ENCODE data around the gene IQGAP3.
"Not testable (repeated sequence)": the region's sequence is repeated elsewhere in the genome, so short reads cannot be mapped to it uniquely, and the experiment has no call there.

Gene IQGAP3, protein sequence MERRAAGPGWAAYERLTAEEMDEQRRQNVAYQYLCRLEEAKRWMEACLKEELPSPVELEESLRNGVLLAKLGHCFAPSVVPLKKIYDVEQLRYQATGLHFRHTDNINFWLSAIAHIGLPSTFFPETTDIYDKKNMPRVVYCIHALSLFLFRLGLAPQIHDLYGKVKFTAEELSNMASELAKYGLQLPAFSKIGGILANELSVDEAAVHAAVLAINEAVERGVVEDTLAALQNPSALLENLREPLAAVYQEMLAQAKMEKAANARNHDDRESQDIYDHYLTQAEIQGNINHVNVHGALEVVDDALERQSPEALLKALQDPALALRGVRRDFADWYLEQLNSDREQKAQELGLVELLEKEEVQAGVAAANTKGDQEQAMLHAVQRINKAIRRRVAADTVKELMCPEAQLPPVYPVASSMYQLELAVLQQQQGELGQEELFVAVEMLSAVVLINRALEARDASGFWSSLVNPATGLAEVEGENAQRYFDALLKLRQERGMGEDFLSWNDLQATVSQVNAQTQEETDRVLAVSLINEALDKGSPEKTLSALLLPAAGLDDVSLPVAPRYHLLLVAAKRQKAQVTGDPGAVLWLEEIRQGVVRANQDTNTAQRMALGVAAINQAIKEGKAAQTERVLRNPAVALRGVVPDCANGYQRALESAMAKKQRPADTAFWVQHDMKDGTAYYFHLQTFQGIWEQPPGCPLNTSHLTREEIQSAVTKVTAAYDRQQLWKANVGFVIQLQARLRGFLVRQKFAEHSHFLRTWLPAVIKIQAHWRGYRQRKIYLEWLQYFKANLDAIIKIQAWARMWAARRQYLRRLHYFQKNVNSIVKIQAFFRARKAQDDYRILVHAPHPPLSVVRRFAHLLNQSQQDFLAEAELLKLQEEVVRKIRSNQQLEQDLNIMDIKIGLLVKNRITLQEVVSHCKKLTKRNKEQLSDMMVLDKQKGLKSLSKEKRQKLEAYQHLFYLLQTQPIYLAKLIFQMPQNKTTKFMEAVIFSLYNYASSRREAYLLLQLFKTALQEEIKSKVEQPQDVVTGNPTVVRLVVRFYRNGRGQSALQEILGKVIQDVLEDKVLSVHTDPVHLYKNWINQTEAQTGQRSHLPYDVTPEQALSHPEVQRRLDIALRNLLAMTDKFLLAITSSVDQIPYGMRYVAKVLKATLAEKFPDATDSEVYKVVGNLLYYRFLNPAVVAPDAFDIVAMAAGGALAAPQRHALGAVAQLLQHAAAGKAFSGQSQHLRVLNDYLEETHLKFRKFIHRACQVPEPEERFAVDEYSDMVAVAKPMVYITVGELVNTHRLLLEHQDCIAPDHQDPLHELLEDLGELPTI (N-terminal part only)

DNA sequence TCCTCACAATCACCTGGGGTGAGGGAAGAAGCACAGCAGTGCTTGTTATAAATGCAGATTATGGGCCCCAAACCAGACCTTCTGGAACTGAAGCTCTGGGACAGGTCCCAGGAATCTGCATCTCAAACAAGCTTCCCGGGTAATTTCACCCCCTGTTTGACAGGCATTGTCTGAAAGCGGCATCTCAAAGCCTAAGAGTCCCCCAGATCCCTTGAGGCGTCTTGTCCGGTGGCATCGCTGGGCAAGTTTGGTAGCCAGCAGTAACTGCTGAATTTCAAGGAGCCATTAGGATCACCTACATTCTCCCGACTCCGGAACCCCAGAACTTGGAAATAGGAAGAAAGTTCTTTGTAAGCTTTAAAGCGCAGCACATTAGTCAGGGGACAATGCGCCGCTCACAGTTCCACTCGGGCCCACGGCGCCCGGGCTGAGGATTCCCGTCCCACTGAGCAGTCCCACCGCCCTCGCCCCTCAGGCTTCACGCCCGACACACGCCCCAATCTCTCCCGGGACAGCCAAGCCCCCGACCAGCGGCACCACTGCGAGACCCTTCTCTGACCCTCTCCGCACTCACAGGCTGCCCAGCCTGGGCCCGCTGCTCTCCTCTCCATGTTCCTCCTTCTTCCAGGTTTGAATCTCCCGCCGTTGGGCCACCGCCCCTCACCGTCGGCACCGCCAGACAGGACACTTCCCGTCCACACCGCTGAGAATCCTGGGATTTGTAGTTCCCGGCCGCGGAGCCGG is at the start of gene IQGAP3:
Gene IQGAP3 (minus strand): TSS at position 647 of the 744 bp plus-strand sequence. CDS start 36 bp downstream, at position 611.
- peak; percentile 94 for DNase-seq

DNA sequence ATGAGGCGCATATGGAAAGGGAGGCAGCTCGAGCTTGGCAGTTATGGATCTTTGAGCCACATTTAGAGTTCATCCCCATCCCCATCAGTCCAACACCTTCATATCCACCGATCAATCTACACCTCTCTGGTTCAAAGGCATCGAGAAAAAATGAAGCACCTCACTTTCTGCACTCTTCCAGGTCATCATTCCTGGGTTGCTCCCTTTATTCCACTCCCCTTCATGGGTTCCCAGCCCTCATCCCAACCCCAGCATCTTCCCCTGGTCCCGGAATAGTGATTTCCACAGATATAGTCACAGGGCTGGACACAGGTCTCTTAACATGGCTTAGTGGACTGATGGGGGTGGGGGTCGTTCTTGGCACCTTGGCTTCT is 47.2 kb upstream of the IQGAP3 start:
- no peak for DNase-seq

DNA sequence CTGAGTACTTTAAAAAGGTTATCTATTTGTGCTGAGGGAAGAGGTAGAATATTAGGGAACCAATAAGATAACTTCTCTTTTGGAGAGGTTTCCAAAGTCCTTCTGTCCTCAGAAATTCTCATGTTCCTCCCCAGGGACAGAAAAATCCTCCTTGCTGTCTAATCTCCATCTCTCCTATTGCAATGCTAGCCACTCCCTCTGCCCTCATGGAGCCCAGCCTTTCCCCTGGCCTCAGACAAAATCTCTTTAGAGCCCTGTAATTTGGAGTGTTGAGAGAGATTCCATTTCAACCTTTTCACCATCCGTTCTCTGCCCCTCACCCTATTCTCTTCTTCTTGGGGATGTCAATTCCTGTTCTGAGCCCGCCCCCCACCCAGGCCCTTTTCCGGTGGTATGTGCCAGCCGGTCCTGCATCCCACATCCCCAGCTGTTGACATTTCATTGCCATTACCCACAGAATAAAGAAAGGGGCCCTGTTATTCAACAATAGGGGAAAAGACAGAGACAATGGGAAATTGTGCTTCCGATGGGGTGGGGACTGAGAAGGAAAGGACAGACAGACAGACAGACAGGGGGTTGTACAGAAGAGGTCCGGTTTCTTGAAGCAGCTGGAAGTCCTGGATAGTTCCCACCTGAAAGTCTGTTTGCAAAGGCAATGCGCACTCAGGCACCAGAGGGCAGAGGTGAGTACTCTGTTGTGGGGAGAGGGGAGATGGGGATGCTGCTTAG is 46.7 kb upstream of the IQGAP3 start, which contains the start of gene HAPLN2:
Gene HAPLN2 (plus strand): TSS at position 563 of the 729 bp plus-strand sequence. CDS start 4,076 bp downstream, outside the sequence.
- DNase-seq, result peak; percentile 85

DNA sequence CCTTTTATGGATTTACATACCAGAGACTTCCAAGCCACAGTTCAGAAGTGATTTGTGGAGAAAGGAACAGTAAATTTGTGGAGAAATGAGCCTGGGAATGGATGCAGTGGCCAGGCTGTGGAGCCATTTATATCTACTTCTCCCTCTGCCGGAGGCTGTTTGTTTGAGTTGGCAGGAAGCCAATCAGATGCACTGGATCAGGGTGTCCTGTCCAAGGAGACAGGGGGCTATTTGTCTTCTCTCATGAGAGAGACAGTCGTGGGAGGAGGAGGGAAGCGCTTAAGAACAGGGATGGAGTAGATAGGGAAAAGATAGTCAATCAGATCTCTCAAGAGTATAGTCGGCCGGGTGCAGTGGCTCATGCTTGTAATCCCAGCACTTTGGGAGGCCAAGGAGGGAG is 44.1 kb upstream of the IQGAP3 start:
- DNase-seq, result peak; percentile 97

DNA sequence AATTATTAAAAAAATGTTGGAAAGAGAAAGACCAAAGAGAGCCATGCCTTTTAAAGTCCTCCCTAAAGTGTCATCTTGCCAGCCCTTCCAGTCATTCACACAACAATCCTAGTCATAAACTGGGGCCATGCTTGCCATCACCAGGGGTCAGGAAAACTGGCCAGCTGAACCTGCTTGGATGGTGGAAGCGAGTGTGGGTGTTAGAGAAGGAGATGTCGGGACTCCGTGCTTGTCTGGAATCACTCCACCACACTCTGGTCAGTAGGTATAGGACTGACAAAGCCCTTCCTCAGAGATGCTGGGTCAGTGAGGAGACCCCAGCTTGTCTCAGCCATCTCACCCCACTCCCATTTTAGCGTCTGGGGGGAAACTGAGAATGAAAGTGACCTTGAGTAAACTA is 43.6 kb upstream of the IQGAP3 start:
- DNase-seq, result no peak

DNA sequence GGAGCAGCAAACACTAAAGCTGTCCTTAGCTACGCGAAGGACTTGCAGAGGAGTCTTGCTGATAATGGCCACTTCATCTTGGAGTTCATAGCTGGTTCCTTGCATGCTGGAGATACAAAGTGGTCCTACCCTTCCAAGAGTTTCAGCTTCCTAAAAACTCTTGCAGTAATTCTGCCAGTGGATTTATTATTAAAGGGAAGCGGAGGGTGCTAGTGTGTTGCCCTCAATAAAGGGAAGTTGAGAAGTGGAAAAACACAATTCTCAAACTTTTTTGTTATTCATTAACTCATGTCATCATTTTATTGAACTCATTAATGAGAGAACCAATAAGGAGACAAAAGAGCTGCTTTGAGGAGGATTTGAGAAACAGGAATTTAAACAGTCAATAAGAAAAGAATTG is 40.3 kb upstream of the IQGAP3 start:
- no peak for DNase-seq

DNA sequence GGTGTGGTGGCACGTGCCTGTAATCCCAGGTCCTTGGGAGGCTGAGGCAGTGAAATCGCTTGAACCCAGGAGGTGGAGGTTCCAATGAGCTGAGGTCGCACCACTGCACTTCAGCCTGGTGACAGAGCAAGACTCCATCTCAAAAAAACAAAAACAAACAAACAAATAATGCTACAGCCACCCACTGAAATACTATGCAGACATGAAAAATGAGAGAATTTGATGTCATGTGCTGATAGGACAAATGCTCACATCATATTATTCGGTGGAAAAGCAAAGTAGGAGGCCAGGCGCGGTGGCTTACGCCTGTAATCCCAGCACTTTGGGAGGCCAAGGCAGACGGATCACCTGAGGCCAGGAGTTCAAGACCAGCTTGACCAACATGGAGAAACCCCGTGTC is 37.7 kb upstream of the IQGAP3 start:
- DNase-seq, result not testable (repeated sequence)

DNA sequence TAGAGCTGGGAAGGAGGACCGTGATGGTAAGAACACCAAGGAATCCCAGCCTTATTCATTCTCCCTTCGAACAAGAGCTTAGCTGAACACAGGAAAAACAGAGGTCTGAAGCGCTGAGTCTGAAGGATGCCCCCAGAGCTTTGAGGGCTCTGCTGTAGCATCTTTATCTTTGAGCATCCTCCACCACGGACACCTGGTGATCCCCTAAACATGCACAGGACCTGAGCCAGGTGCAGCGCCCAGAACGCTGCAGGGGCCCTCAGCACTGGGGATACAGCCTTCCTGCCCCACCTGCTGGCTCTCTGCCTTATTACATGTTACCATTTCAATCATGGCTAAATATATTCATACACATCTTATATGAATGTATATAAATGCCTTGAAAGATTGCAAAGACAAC is 36.6 kb upstream of the IQGAP3 start:
- DNase-seq, result peak; percentile 80

DNA sequence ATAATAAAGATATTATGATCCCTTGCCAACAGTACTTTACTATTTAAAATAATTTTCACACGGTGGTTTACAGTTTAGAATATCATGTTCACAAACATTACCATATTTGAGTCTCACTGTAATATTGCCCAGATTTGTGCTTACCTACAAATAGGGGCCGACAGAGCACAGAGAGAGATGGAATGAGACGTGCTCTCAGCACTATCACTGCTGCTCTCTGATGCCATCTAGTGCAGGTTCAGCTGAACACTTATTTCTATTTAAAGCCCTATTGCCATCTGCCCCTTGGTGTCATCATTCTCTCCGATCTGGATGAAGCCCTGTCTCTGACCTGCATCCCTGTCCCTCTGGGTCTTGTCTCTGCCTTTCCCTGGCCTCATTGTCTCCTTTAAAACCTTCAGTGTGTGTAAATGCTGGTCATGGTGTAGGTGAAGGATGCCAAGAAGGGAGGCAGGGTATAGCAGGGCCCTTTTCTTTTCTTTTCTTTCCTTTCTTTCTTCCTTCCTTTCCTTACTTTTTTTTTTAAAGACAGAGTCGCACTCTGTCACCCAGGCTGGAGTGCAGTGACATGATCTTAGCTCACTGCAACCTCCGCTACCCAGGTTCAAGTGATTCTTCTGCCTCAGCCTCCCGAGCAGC is 35.8 kb upstream of the IQGAP3 start:
- peak; percentile 95 for DNase-seq

DNA sequence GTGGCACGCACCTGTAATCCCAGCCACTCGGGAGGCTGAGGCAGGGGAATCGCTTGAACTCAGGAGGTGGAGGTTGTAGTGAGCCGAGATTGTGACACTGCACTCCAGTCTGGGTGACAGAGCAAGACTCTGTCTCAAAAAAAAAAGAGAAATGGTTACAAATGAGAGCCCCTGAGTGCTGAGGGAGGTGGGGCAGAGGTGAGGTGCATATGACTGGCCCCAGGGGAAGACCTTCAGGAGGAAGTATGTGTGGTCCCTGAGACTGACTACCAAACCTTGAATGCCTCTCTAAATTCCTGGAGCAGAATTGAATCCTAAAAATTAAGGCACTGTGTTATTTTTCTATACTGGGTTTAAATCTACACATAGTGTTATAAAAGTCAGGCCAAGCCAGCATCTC is 35.0 kb upstream of the IQGAP3 start:
- not testable (repeated sequence) for DNase-seq

DNA sequence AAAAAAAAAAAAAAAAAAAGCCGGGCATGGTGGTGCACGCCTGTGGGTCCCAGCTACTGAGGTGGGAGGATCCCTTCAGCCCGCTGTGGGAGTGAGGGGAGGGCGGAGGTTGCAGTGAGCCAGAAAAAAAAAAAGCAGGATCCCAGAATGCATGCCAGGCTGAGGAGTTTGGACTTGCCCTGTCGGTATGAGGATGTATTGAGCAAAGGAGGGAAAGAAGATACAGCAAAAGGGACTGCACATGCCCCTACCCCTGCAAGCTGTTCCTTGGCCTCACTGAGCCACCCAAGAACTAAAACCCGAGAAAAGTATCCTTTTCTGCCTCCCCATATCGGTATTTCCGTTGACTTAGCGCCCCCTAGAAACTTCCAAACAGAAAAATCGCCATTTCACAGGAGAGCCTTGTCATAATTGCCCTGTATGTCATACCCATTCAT is 30.2 kb upstream of the IQGAP3 start:
- peak; percentile 52 for DNase-seq

DNA sequence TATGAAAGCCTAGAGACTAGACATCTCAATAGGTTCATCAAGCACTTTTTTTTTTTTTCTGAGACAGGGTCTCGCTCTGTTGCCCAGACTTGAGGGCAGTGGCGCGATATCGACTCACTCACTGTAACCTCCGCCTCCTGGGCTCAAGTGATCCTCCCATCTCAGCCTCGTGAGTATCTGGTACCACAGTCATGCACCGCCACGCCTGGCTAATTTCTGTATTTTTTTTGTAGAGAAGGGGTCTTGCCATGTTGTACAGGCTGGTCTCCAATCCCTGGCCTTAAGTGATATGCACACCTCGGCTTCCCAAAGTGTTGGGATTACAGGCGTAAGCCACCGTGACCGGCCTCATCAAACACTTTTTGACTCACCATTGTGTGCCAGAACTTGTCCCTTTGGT is 29.5 kb upstream of the IQGAP3 start:
- no peak for DNase-seq

DNA sequence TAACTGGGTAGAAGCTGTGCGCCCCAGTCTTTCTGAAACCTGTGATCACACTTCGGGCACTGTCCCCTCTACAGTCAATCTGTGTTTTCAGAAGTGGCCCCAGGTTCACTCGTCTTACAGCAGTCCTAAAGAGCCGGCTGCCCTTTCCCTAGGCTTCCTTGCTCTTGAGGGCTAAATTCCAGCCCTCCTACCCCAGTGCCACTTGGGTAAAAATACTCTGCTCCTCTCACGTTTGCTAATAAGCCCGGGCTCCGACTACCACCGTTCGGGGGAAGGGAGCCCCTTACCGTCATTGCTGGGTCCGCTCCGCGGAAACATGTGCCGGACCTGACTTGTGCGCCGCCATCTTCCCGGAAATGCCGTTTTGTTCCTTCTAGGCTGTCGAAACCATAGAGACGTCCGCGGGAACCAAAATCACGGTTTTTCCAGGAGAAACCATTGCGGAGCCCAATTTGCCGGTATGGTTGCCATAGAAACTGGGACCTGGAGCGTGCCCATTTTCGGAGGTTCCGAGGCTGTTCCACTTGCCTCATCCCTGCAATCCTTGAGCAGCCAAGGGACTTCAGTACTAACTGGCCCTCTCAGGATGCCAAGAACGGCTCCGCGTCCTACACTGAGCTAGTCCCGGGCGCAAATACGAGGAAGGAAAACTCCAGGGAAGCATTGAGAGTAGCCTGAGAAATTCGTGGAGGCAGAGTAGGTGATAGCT is 28.9 kb upstream of the IQGAP3 start, which contains the start of gene GPATCH4:
Gene GPATCH4 (minus strand): TSS at position 358 of the 709 bp plus-strand sequence.
- peak; percentile 88 for DNase-seq

DNA sequence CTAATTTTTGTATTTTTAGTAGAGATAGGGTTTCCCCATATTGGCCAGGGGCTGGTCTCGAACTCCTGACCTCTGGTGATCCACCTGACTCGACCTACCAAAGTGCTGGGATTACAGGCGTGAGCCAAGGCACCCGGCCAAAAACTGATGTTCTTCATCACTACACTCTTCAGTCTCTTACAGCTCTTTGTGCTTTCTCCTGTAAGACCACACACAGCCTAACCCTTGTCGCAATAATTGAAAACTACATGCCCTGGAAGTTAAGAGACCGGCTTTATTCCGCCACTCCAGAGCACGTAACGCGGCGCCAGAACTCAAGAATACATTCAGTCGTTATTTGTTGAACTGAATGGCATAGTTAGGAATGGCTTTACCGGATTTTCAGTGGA is 28.4 kb upstream of the IQGAP3 start:
- no peak for DNase-seq

DNA sequence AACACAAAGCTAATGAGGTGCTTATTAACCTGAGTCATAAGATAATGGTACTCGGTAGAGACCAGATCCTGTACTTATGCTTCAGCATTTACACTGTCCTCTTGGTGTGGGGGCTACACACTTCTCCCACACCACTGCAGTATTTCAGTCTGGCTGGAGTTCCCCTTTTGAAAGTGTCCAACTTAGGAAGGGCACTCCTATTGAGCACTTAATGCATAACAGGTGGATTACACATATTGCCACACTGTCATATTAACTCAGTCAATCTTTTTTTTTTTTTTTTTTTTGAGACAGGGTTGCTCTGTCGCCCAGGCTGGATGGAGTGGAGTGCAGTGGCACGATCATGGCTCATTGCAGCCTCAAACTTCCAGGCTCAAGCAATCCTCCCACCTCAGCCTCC is 27.4 kb upstream of the IQGAP3 start:
- peak; percentile 33 for DNase-seq

DNA sequence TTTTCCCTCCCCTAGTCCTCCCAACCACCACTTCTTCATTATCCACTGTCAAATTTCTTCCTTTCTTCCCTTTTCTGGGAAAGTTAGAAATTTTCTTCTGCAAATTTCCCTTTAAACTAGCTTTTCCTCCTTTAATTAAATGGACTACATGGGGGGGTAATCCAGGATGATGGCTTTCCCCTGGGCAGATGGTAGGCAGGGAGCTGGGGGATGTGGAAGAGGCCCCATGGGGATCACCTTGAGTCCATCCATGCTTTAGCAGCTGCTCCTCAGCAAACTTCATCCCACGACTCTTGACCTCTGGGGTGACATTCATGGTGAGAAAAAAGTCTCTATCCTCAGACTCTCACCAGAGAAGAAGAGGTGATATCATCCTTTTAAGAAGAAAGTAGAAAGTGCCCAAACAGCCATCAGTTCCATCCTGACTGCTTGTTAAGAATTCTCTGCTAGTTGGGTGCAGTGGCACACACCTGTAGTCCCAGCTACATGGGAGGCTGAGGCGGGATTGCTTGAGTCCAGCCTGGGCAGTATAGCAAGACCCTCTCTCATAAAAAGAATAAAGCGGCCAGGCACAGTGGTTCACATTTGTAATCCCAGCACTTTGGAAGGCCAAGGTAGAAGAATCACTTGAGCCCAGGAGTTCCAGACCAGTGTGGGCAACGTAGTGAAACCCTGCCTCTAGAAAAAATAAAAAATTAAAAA is 26.5 kb upstream of the IQGAP3 start:
- DNase-seq, result peak; percentile 58

DNA sequence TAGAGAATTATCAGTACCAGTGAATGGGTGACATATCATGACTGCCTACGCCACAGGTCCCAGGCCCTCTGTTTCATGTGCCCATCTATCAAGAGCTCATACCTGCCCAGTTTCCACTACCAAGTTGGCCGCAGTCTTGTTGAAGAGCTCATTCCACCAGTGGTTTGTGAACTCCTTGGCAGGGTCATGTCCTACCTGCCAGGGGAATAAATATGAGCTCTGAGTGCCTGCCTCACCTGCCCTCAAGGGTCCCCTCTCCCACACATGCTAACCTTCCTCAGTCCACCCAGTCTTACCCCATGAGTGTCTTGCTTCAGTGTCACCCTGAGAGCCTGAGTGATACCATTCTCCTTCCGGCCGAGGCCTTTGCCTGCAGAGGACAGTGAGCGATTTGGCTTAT is 25.8 kb upstream of the IQGAP3 start:
- DNase-seq, result no peak

DNA sequence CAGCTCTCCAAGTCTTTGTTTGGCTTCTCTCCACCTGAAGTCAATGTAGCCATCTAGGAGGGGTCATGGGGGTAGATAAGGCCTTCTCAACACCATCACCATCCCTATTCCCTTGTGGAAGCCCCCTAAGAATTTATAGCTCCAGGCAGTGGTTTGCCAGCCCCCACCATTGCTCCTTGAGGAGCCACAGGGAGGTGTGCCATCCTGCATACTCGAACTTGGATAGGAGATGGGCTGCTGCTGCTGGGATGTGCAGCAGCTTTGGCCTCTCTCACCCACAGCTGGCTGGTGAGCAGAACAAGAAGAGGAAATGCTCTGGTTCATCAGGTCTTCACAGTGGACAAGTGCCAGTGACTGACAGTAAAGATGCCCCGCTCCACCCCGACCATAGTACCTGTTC is 24.1 kb upstream of the IQGAP3 start:
- no peak for DNase-seq

DNA sequence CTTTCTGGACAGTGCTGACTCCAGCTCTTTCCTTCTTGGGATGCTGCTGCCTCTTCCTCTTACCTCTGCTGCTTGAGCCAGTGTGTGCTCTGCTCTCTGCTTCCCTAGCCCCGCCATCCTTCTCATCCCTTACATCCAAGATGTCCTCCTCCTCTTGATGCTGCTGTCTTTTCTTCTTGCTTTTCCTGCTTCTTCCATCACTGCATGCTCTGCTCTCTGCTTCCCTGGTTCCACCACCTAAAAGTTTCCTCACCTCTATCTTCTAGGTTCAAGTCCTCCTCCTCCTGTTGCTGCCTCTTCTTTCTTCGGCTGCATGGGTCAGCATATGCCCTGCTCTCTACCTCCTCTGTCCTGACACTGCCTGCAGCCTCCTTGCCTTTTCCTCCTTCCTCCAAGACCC is 22.7 kb upstream of the IQGAP3 start:
- no peak for DNase-seq
